ENCODE measurements around the gene FSTL5.

FSTL5 gene

DNA sequence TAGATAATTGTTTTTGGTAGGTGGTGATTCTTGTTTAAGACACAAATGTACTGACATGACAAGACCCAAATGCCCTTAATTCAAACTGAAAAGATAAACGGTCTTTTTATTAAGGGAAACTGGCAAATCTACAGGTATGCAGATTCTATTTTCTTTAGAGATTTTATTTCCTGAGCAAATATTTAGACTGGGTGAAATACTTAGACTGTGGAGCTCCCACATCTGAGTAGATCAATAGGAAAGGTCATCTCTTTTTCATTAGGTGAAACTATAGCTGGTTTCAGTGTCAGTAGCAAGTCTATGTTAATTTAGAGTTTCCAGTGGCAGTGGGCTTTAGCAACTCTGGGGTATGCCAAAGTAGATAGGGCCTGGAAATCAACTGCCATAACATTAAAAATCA lies 446.7 kb downstream of the FSTL5 start:
- Histone ChIP-seq H3K9me3 (ENCODE audit: control insufficient read depth, low read length) (no peaks in the 10 kb centered on the region), H3K4me1 (ENCODE audit: control insufficient read depth, insufficient read depth, low read length) (no peaks in the 10 kb centered on the region), H3K36me3 (ENCODE audit: control insufficient read depth, insufficient read depth, low read length) (no peaks in the 10 kb centered on the region), H3K4me3 (ENCODE audit: low read length) (no peak overlapping the region), H3K9ac (ENCODE audit: low read length) (no peak overlapping the region), H3K27me3 (ENCODE audit: control insufficient read depth, insufficient read depth, low read length) (no peaks in the 10 kb centered on the region)

DNA sequence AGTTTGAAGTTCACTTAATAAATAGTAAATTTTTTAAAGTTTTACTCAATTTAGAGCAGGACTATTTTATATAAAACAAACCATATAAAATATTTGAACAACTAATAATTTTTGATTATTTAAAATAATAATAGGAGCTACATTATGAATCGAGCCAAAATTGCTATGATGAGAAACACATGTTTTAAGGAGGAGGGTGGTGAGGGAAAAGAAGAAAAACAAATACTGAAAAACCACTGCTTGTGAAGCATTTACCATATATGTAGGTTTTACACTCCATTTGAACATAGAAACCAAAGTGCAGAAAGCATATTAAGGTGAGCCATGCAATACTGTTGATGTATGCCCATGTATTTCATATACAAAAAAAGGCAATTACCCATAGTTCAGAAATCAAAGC lies 448.9 kb downstream of the FSTL5 start:
- Histone ChIP-seq H3K9ac (ENCODE audit: low read length) (no peak overlapping the region), H3K4me1 (ENCODE audit: control insufficient read depth, insufficient read depth, low read length) (no peaks in the 10 kb centered on the region), H3K4me3 (ENCODE audit: low read length) (no peak overlapping the region), H3K27me3 (ENCODE audit: control insufficient read depth, insufficient read depth, low read length) (no peaks in the 10 kb centered on the region), H3K36me3 (ENCODE audit: control insufficient read depth, insufficient read depth, low read length) (no peaks in the 10 kb centered on the region), H3K9me3 (ENCODE audit: control insufficient read depth, low read length) (no peaks in the 10 kb centered on the region)

DNA sequence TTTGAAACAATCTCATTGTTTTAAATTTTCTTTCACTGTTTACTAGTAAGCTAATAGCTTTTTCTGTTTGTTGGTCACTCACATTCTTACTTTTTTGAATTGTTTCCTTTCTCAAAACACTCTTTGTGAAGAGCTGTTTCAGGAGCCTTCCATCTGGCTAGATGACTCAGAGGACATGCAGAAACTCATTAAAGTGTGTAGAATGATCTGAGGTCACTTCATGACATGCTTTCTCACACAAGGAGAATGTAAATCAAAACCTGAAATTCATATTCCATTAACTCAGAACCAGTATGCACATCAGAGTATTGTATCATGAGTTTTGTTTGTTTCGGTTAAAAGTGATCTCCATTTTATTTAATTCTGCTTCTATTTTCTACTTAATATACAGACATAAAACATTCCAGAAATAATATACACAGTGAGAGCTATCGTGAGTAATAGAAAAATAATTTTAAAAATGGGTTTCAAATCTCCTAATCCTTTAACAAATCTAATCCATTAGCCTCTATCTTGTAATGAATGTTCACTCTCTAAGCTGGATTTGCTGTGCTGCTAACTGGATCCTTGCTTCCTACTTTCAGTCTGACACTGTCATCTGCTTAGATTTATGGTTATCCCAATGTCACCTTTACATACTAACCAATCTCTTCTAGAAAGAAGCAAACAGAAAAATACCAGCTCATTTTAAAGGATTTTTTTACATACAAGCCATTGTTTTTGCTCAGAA lies 449.6 kb downstream of the FSTL5 start:
- H3K36me3 ChIP-seq (ENCODE audit: control insufficient read depth, insufficient read depth, low read length): no peaks in the 10 kb centered on the region
- H3K4me1 ChIP-seq (ENCODE audit: control insufficient read depth, insufficient read depth, low read length): no peaks in the 10 kb centered on the region
- H3K9ac ChIP-seq (ENCODE audit: low read length): no peak overlapping the region
- no peaks in the 10 kb centered on the region for H3K9me3 ChIP-seq (ENCODE audit: control insufficient read depth, low read length)
- no peak overlapping the region for H3K4me3 ChIP-seq (ENCODE audit: low read length)
- no peaks in the 10 kb centered on the region for H3K27me3 ChIP-seq (ENCODE audit: control insufficient read depth, insufficient read depth, low read length)

DNA sequence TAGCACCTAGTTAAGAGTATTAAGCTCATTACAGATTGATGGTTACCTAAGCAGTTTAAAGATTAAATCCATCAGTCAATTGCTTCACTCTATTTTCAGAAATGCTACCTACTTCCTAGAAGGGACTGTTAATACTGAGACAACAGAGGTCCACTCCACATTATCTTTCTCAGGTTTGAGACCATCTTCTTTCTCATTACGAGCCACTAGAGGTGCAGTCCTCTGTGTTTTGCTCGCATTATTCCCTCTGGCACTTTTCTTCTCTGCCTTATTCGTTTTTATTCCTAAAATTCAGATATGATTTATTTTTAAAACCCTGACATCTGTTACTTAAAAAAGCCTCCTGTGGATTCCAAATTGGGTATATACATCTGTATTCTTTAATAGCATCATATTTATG lies 459.1 kb downstream of the FSTL5 start:
- Histone ChIP-seq H3K36me3 (ENCODE audit: control insufficient read depth, insufficient read depth, low read length) (no peaks in the 10 kb centered on the region), H3K27me3 (ENCODE audit: control insufficient read depth, insufficient read depth, low read length) (no peaks in the 10 kb centered on the region), H3K9me3 (ENCODE audit: control insufficient read depth, low read length) (no peaks in the 10 kb centered on the region), H3K9ac (ENCODE audit: low read length) (no peak overlapping the region), H3K4me1 (ENCODE audit: control insufficient read depth, insufficient read depth, low read length) (no peaks in the 10 kb centered on the region), H3K4me3 (ENCODE audit: low read length) (no peak overlapping the region)

DNA sequence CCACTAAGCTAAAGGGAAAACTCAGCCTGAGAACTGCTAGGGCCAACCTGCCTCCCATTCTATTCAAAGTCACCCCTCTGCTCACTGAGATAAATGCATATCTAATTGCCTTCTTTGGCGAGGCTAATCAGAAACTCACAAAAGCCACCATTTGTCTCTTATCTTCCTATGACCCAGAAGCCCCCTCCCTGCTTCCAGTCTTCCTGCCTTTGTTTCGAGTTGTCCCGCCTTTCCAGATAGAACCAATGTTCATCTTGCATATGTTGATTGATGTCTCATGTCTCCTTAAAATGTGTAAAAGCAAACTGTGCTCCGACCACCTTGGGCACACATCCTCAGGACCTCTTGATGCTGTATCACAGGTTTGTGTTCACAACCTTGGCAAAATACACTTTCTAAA lies 459.8 kb downstream of the FSTL5 start:
- Histone ChIP-seq H3K9me3 (ENCODE audit: control insufficient read depth, low read length) (no peaks in the 10 kb centered on the region), H3K27me3 (ENCODE audit: control insufficient read depth, insufficient read depth, low read length) (no peaks in the 10 kb centered on the region), H3K9ac (ENCODE audit: low read length) (no peak overlapping the region), H3K36me3 (ENCODE audit: control insufficient read depth, insufficient read depth, low read length) (no peaks in the 10 kb centered on the region), H3K4me3 (ENCODE audit: low read length) (no peak overlapping the region), H3K4me1 (ENCODE audit: control insufficient read depth, insufficient read depth, low read length) (no peaks in the 10 kb centered on the region)

DNA sequence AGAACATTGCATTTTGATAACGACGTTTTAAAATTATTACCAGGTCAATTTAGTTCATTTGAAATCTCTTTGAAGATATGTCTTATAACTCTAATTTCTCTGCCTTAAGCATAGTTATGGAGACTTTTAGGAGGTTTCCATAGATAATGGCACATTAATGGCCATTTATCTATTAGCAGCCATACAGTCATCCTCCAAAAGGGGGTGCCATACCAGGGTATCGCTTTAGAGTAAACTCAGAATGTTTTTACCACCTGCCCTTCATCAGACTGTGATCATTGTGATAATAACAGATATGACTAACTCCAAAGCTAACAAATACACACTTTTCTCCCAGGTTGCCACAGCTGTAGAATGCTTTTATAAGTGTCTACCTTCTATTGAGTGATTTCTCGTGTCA lies 461.5 kb downstream of the FSTL5 start:
- Histone ChIP-seq H3K4me3 (ENCODE audit: low read length) (no peak overlapping the region), H3K27me3 (ENCODE audit: control insufficient read depth, insufficient read depth, low read length) (no peaks in the 10 kb centered on the region), H3K9ac (ENCODE audit: low read length) (no peak overlapping the region), H3K9me3 (ENCODE audit: control insufficient read depth, low read length) (no peaks in the 10 kb centered on the region), H3K4me1 (ENCODE audit: control insufficient read depth, insufficient read depth, low read length) (no peaks in the 10 kb centered on the region), H3K36me3 (ENCODE audit: control insufficient read depth, insufficient read depth, low read length) (no peaks in the 10 kb centered on the region)

DNA sequence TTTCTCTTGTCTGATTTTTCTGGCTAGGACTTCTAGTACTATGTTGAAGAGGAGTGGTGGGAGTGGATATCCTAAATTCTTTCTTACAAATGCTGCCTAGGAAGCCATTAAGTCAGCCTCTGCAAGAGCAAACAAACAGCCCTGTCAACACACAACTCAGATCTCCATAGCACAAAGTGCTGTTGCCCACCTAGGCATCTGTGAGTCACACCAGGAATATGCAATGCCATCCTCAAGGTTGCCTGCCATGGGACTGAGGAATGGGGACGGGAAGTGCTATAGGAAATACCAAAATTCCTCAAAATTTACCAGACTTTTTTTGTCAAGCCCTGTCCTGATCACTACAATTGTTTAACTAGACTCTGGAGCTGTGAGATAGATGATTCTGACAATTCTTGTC lies 466.9 kb downstream of the FSTL5 start:
- H3K27me3 ChIP-seq (ENCODE audit: control insufficient read depth, insufficient read depth, low read length): no peaks in the 10 kb centered on the region
- no peak overlapping the region for H3K9ac ChIP-seq (ENCODE audit: low read length)
- no peaks in the 10 kb centered on the region for H3K4me1 ChIP-seq (ENCODE audit: control insufficient read depth, insufficient read depth, low read length)
- H3K9me3 ChIP-seq (ENCODE audit: control insufficient read depth, low read length): no peaks in the 10 kb centered on the region
- H3K36me3 ChIP-seq (ENCODE audit: control insufficient read depth, insufficient read depth, low read length): no peaks in the 10 kb centered on the region
- H3K4me3 ChIP-seq (ENCODE audit: low read length): no peak overlapping the region

DNA sequence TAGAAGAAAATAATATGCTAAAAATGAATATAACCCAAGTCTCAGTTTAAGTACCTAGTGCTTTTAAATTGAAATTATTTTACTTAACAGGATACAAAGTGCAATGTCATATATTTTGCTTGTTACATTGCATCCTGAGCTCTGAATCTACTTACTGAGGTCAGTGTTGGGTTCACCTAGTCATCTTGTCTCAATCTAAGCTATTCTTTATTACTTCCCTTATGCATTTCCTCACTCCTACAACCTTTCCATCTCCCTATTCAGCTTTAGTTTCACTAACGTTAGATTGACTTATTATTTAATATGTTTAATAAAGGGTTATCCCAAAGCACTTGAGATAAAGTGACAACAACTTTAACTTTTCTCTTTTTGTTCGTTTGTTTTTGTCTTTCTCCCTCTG lies 483.7 kb downstream of the FSTL5 start:
- no peaks in the 10 kb centered on the region for H3K36me3 ChIP-seq (ENCODE audit: control insufficient read depth, insufficient read depth, low read length)
- H3K4me1 ChIP-seq (ENCODE audit: control insufficient read depth, insufficient read depth, low read length): no peaks in the 10 kb centered on the region
- no peak overlapping the region for H3K9ac ChIP-seq (ENCODE audit: low read length)
- no peak overlapping the region for H3K4me3 ChIP-seq (ENCODE audit: low read length)
- H3K9me3 ChIP-seq (ENCODE audit: control insufficient read depth, low read length): no peaks in the 10 kb centered on the region
- no peaks in the 10 kb centered on the region for H3K27me3 ChIP-seq (ENCODE audit: control insufficient read depth, insufficient read depth, low read length)

DNA sequence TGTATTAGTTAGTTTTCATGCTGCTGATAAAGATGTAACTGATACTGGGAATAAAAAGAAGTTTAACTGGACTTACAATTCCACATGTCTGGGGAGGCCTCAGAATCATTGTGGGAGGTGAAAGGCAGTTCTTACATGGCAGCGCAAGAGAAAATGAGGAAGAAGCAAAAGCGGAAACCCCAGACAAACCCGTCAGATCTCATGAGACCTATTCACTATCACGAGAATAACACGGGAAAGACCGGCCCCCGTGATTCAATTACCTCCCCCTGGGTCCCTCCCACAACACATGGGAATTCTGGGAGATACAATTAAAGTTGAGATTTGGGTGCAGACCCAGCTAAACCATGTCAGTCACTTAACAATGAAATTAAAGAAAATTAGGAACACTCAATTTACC lies 499.1 kb downstream of the FSTL5 start:
- H3K4me3 ChIP-seq (ENCODE audit: low read length): no peak overlapping the region
- no peak overlapping the region for H3K9ac ChIP-seq (ENCODE audit: low read length)
- H3K4me1 ChIP-seq (ENCODE audit: control insufficient read depth, insufficient read depth, low read length): no peaks in the 10 kb centered on the region
- H3K9me3 ChIP-seq (ENCODE audit: control insufficient read depth, low read length): no peaks in the 10 kb centered on the region
- no peaks in the 10 kb centered on the region for H3K36me3 ChIP-seq (ENCODE audit: control insufficient read depth, insufficient read depth, low read length)
- H3K27me3 ChIP-seq (ENCODE audit: control insufficient read depth, insufficient read depth, low read length): no peaks in the 10 kb centered on the region

DNA sequence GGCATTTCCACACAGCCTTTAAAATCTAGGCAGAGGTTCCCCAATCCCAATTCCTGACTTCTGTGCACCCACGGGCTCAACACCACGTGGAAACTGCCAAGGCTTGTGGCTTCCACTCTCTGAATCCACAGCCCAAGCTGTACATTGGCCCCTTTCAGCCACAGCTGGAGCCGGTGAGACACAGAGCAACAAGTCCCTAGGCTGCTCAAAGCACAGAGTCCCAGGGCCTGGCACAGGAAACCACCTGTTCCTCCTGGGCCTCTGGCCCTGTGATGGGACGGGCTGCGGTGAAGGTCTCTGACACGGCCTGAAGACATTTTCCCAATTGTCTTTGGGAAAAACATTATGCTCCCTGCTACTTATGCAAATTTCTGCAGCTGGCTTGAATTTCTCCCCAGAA lies 500.0 kb downstream of the FSTL5 start:
- no peaks in the 10 kb centered on the region for H3K27me3 ChIP-seq (ENCODE audit: control insufficient read depth, insufficient read depth, low read length)
- no peaks in the 10 kb centered on the region for H3K9me3 ChIP-seq (ENCODE audit: control insufficient read depth, low read length)
- H3K4me3 ChIP-seq (ENCODE audit: low read length): no peak overlapping the region
- no peaks in the 10 kb centered on the region for H3K4me1 ChIP-seq (ENCODE audit: control insufficient read depth, insufficient read depth, low read length)
- no peak overlapping the region for H3K9ac ChIP-seq (ENCODE audit: low read length)
- no peaks in the 10 kb centered on the region for H3K36me3 ChIP-seq (ENCODE audit: control insufficient read depth, insufficient read depth, low read length)

DNA sequence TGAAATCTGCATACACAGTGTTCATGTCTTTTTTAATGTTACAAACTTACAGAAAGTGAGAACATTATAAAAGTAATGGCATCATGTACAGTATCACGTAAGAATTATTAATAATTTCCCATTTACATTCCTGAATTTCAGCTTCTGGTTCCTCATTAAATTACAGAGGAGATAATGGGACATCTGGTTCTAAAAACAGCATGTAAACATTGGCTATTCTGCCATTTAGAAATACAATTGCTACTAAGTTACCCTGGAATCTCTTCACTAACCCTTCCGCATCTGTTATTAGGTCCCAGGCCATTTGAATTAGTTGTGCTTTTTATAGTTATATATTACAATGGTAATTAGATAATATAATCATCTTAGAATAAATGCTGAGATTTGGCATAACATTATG lies 505.1 kb downstream of the FSTL5 start:
- Histone ChIP-seq H3K36me3 (ENCODE audit: control insufficient read depth, insufficient read depth, low read length) (no peaks in the 10 kb centered on the region), H3K4me3 (ENCODE audit: low read length) (no peak overlapping the region), H3K4me1 (ENCODE audit: control insufficient read depth, insufficient read depth, low read length) (no peaks in the 10 kb centered on the region), H3K9me3 (ENCODE audit: control insufficient read depth, low read length) (no peaks in the 10 kb centered on the region), H3K9ac (ENCODE audit: low read length) (no peak overlapping the region), H3K27me3 (ENCODE audit: control insufficient read depth, insufficient read depth, low read length) (no peaks in the 10 kb centered on the region)

DNA sequence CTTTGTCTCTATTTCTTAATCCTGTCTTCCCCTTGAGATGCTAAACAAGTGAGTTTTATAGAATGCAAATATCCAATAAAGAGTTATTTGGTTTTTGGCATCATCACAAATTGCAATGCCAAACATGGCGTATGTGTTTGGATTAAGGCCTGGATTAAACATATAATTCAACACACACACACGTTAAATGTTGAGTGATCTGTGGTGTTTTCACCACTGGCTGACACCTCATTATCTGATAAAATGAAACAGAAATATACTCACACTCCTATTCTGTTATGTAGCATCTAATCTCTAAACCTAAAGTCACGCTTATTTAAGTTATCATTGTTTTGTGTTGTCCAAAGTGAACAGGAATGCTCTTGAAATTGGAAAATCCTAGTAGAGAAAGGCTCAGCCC lies 506.2 kb downstream of the FSTL5 start:
- H3K9ac ChIP-seq (ENCODE audit: low read length): no peak overlapping the region
- H3K4me1 ChIP-seq (ENCODE audit: control insufficient read depth, insufficient read depth, low read length): no peaks in the 10 kb centered on the region
- H3K9me3 ChIP-seq (ENCODE audit: control insufficient read depth, low read length): no peaks in the 10 kb centered on the region
- H3K4me3 ChIP-seq (ENCODE audit: low read length): no peak overlapping the region
- H3K27me3 ChIP-seq (ENCODE audit: control insufficient read depth, insufficient read depth, low read length): no peaks in the 10 kb centered on the region
- H3K36me3 ChIP-seq (ENCODE audit: control insufficient read depth, insufficient read depth, low read length): no peaks in the 10 kb centered on the region

DNA sequence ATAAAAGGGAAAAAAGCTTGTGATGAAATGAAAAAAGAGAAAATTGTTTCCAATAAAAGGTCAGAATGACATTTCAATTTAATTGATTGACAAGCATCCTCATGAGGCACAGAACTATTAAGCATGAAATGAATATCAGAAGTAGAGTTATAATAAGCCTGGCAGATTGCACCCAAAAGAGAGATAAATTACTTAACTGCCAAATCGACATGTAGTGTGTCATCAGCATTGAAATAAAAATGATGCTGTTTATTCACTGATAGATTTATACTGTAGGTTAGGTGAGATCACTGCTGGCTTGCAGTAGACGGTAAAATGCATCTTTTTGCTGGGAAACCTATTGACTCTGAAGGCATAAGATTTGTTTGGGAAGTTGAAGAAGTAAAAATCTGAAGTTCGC lies 507.2 kb downstream of the FSTL5 start:
- no peaks in the 10 kb centered on the region for H3K27me3 ChIP-seq (ENCODE audit: control insufficient read depth, insufficient read depth, low read length)
- H3K9ac ChIP-seq (ENCODE audit: low read length): no peak overlapping the region
- no peaks in the 10 kb centered on the region for H3K9me3 ChIP-seq (ENCODE audit: control insufficient read depth, low read length)
- H3K4me1 ChIP-seq (ENCODE audit: control insufficient read depth, insufficient read depth, low read length): no peaks in the 10 kb centered on the region
- no peaks in the 10 kb centered on the region for H3K36me3 ChIP-seq (ENCODE audit: control insufficient read depth, insufficient read depth, low read length)
- no peak overlapping the region for H3K4me3 ChIP-seq (ENCODE audit: low read length)
